Ishikawa (cell line): ENCODE results near the gene PATL2.
A peak's percentile ranks its signal among the peaks of the same experiment; 100 is the strongest.

Source experiments
- TCF12 ChIP-seq: IDR thresholded peaks from 2 replicates; pipeline ENCODE4 v1.6.1; 2012; ENCODE audit warnings: low read depth
- ZBTB7A ChIP-seq: IDR thresholded peaks from 2 replicates; pipeline ENCODE4 v1.6.1; 2012; ENCODE audit warnings: low read depth

DNA sequence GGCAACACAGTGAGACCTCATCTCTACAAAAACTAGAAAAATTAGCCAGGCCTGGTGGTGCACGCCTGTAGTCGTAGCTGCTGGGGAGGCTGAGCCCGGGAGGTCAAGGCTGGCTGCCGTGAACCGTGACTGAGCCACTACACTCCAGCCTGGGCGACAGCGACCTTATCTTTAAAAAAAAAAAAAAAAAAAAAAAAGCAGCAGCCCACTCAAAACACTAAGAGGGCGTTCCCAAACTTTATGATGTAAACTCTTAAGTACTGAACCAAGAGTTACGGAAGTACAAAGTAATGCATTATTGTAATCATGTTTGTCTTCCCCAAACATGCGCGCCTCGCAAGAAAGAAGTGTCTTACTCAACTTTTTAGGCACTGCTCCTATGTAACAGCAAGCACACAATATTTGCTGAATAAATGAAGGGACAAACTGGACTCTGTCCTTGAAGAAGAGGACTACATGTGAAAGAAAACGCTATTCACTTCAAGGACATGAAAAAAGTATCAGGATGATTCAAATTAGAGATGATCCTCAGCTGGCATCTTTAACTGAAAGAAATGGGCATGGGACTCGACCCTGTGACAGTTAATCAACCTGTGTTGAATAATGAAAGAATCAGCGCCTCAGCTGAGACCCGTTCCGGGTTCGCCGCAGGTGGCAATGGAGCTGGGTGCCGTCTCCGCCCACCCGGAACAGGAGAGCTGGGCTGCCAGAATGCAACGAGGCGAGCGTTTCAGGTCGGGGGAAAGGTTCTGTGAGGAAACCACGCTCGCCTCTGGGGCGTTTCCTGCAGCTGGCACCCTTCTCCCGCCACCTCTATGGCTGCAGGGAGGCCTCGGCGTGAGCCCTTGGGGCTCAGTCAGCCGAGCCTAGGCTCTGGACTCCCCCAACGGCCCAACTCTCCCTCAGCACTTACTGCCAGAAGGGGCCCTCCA lies 48.4 kb downstream of the PATL2 start:
- TF ChIP-seq TCF12 (0 out of 2 replicates have a peak, but pooled peaks have one; percentile 1), ZBTB7A (peak; percentile 73)
